ENCODE measurements around the gene MLLT3. TPM values are rescaled to one million over a fixed set of nuclear protein-coding genes. Genes with fewer than 3 reads are reported as not detected.

The MLLT3 gene
- total RNA-seq, 1 experiment from 2014 or later, result 24.2 TPM

GRCh38 chr9:20316372-20316771 lies 305.9 kb downstream of the MLLT3 start:
- Histone ChIP-seq H3K4me1 (ENCODE audit: insufficient read depth, low read length, poor library complexity, severe bottlenecking) (no peaks in the 10 kb centered on the region), H3K27me3 (replicated peaks; ENCODE audit: insufficient read depth, low read depth, low read length, poor library complexity) (no peaks in the 10 kb centered on the region), H3K36me3 (ENCODE audit: insufficient read depth, low read length, poor library complexity, severe bottlenecking) (no peaks in the 10 kb centered on the region), H3K4me3 (ENCODE audit: low read depth, low read length, poor library complexity, severe bottlenecking) (no peak overlapping the region), H3K9me3 (ENCODE audit: low read depth, low read length, poor library complexity, severe bottlenecking) (no peaks in the 10 kb centered on the region), H3K27ac (ENCODE audit: low read depth, low read length, poor library complexity, severe bottlenecking) (no peak overlapping the region)
- ChIA-PET CTCF (no interaction called here), POLR2A (ENCODE audit: low non-redundant PET) (no interaction called here)
- no TSS peak for BruUV-seq (replicated peaks)
- intact Hi-C loops (cut with micrococcal nuclease; ENCODE audit: unreplicated experiment), result loop anchor here (5.0 kb wide), 1 partner anchor 289 kb away; no protein-coding TSS in a partner anchor
- no peak for DNase-seq (ENCODE audit: low spot score)
- no peak for TF ChIP-seq EZH2 (IDR thresholded peaks at IDR 0.05; ENCODE audit: borderline replicate concordance, low read depth, low read length, poor library complexity, severe bottlenecking)

GRCh38 chr9:20315677-20316076 lies 306.6 kb downstream of the MLLT3 start:
- no peak overlapping the region for H3K27ac ChIP-seq (ENCODE audit: low read depth, low read length, poor library complexity, severe bottlenecking)
- ChIA-PET POLR2A (ENCODE audit: low non-redundant PET) (no interaction called here), CTCF (no interaction called here)
- TF ChIP-seq EZH2 (IDR thresholded peaks at IDR 0.05; ENCODE audit: borderline replicate concordance, low read depth, low read length, poor library complexity, severe bottlenecking), result no peak
- TF ChIP-seq CTCF (conservative IDR thresholded peaks at IDR 0.05; ENCODE audit: low read depth, low read length), result no peak
- no peaks in the 10 kb centered on the region for H3K4me1 ChIP-seq (ENCODE audit: insufficient read depth, low read length, poor library complexity, severe bottlenecking)
- no TSS peak for BruUV-seq (replicated peaks)
- no peaks in the 10 kb centered on the region for H3K9me3 ChIP-seq (ENCODE audit: low read depth, low read length, poor library complexity, severe bottlenecking)
- no peaks in the 10 kb centered on the region for H3K27me3 ChIP-seq (replicated peaks; ENCODE audit: insufficient read depth, low read depth, low read length, poor library complexity)
- intact Hi-C loops (cut with micrococcal nuclease; ENCODE audit: unreplicated experiment), result loop anchor here (5.0 kb wide), 1 partner anchor 288 kb away; no protein-coding TSS in a partner anchor
- no peak for DNase-seq (ENCODE audit: low spot score)
- H3K4me3 ChIP-seq (ENCODE audit: low read depth, low read length, poor library complexity, severe bottlenecking), result no peak overlapping the region
- H3K36me3 ChIP-seq (ENCODE audit: insufficient read depth, low read length, poor library complexity, severe bottlenecking), result no peaks in the 10 kb centered on the region

GRCh38 chr9:20314981-20315380 lies 307.3 kb downstream of the MLLT3 start:
- no peak overlapping the region for H3K4me3 ChIP-seq (ENCODE audit: low read depth, low read length, poor library complexity, severe bottlenecking)
- no peaks in the 10 kb centered on the region for H3K9me3 ChIP-seq (ENCODE audit: low read depth, low read length, poor library complexity, severe bottlenecking)
- BruUV-seq (replicated peaks), result no TSS peak
- H3K4me1 ChIP-seq (ENCODE audit: insufficient read depth, low read length, poor library complexity, severe bottlenecking), result no peaks in the 10 kb centered on the region
- POLR2A ChIA-PET (ENCODE audit: low non-redundant PET), result no interaction called here
- no peaks in the 10 kb centered on the region for H3K27me3 ChIP-seq (replicated peaks; ENCODE audit: insufficient read depth, low read depth, low read length, poor library complexity)
- TF ChIP-seq CTCF (conservative IDR thresholded peaks at IDR 0.05; ENCODE audit: low read depth, low read length), result no peak
- TF ChIP-seq EZH2 (IDR thresholded peaks at IDR 0.05; ENCODE audit: borderline replicate concordance, low read depth, low read length, poor library complexity, severe bottlenecking), result no peak
- no peaks in the 10 kb centered on the region for H3K36me3 ChIP-seq (ENCODE audit: insufficient read depth, low read length, poor library complexity, severe bottlenecking)
- no peak overlapping the region for H3K27ac ChIP-seq (ENCODE audit: low read depth, low read length, poor library complexity, severe bottlenecking)
- CTCF ChIA-PET, result no interaction called here
- intact Hi-C loops (cut with micrococcal nuclease; ENCODE audit: unreplicated experiment), result loop anchor here (5.0 kb wide), 1 partner anchor 288 kb away; no protein-coding TSS in a partner anchor
- no peak for DNase-seq (ENCODE audit: low spot score)

GRCh38 chr9:20313415-20313814 lies 308.9 kb downstream of the MLLT3 start:
- intact Hi-C loops (cut with micrococcal nuclease; ENCODE audit: unreplicated experiment), result no loop called here
- Histone ChIP-seq H3K27me3 (replicated peaks; ENCODE audit: insufficient read depth, low read depth, low read length, poor library complexity) (no peaks in the 10 kb centered on the region), H3K4me3 (ENCODE audit: low read depth, low read length, poor library complexity, severe bottlenecking) (no peak overlapping the region), H3K9me3 (ENCODE audit: low read depth, low read length, poor library complexity, severe bottlenecking) (no peaks in the 10 kb centered on the region), H3K4me1 (ENCODE audit: insufficient read depth, low read length, poor library complexity, severe bottlenecking) (no peaks in the 10 kb centered on the region), H3K27ac (ENCODE audit: low read depth, low read length, poor library complexity, severe bottlenecking) (no peak overlapping the region), H3K36me3 (ENCODE audit: insufficient read depth, low read length, poor library complexity, severe bottlenecking) (no peaks in the 10 kb centered on the region)
- no peak for TF ChIP-seq CTCF (conservative IDR thresholded peaks at IDR 0.05; ENCODE audit: low read depth, low read length)
- TF ChIP-seq EZH2 (IDR thresholded peaks at IDR 0.05; ENCODE audit: borderline replicate concordance, low read depth, low read length, poor library complexity, severe bottlenecking), result no peak
- BruUV-seq (replicated peaks), result no TSS peak
- POLR2A ChIA-PET (ENCODE audit: low non-redundant PET), result no interaction called here
- CTCF ChIA-PET, result no interaction called here
- no peak for DNase-seq (ENCODE audit: low spot score)
